DOHH2 (cell line): ENCODE measurements around the gene TRAK2.

ENCODE experiments used
- H3F3A ChIP-seq: fragments of 200-600 bp; sonication (generic), shearing (Covaris generic); 2 replicates; pipeline ENCODE4 v1.6.0; 2016; ENCODE audit warnings: antibody characterized with exemption, mild to moderate bottlenecking; ENCODE audit not compliant: control insufficient read depth, insufficient read depth
- H3K27ac ChIP-seq: fragments of 200-600 bp; sonication (generic); 2 replicates; pipeline ENCODE4 v1.5.1; 2014; ENCODE audit warnings: low read depth, mild to moderate bottlenecking, low read length, moderate library complexity
- H3K27me3 ChIP-seq: fragments of 200-600 bp; sonication (generic); 2 replicates; pipeline ENCODE4 v1.6.1; 2014; ENCODE audit warnings: mild to moderate bottlenecking, low read length, mixed read lengths; ENCODE audit not compliant: control insufficient read depth
- H3K36me3 ChIP-seq: fragments of 200-600 bp; sonication (generic); 2 replicates; pipeline ENCODE4 v1.6.1; 2014; ENCODE audit warnings: mild to moderate bottlenecking, low read length, moderate library complexity, mixed read lengths; ENCODE audit not compliant: control insufficient read depth
- H3K4me1 ChIP-seq: fragments of 200-600 bp; sonication (generic); 2 replicates; pipeline ENCODE4 v1.6.1; 2014; ENCODE audit warnings: mild to moderate bottlenecking, low read length, mixed read lengths; ENCODE audit not compliant: control insufficient read depth
- H3K4me2 ChIP-seq: fragments of 200-600 bp; sonication (generic); 2 replicates; pipeline ENCODE4 v1.6.0; 2014; ENCODE audit warnings: mild to moderate bottlenecking, low read length, moderate library complexity
- H3K4me3 ChIP-seq: fragments of 200-600 bp; sonication (generic); 2 replicates; pipeline ENCODE4 v1.5.1; 2014; ENCODE audit warnings: mild to moderate bottlenecking, low read length, mixed read lengths
- H3K79me2 ChIP-seq: fragments of 200-600 bp; sonication (generic); 2 replicates; pipeline ENCODE4 v1.6.1; 2014; ENCODE audit warnings: mild to moderate bottlenecking, low read length, mixed read lengths; ENCODE audit not compliant: control insufficient read depth
- H3K9me2 ChIP-seq: fragments of 200-600 bp; sonication (generic); replicated peaks from 2 replicates; pipeline ENCODE4 v1.6.1; 2014; ENCODE audit warnings: mild to moderate bottlenecking, low read length, mixed read lengths; ENCODE audit not compliant: control insufficient read depth
- H3K9me3 ChIP-seq: fragments of 200-600 bp; sonication (generic); 2 replicates; pipeline ENCODE4 v1.6.1; 2014; ENCODE audit warnings: antibody characterized with exemption, low read length, mixed read lengths; ENCODE audit not compliant: control insufficient read depth, insufficient read depth
- H4K20me1 ChIP-seq: fragments of 200-600 bp; sonication (generic); 2 replicates; pipeline ENCODE4 v1.6.0; 2014; ENCODE audit warnings: low read depth, mild to moderate bottlenecking, antibody characterized with exemption, low read length, moderate library complexity; ENCODE audit not compliant: control insufficient read depth, insufficient read depth
- EZH2phosphoT487 ChIP-seq: fragments of 200-600 bp; sonication (generic); IDR thresholded peaks from 2 replicates; pipeline ENCODE4 v1.6.1; 2017; ENCODE audit warnings: borderline replicate concordance, mild to moderate bottlenecking, antibody characterized with exemption, low read length, moderate library complexity, mixed read lengths
- TF ChIP-seq, protein P1 (sequence below): fragments of 200-600 bp; sonication (generic); IDR thresholded peaks from one replicate; pipeline ENCODE4 v1.5.1; 2014; ENCODE audit warnings: antibody characterized with exemption, mild to moderate bottlenecking, low read depth, low read length; ENCODE audit not compliant: poor library complexity, severe bottlenecking

Gene TRAK2

DNA sequence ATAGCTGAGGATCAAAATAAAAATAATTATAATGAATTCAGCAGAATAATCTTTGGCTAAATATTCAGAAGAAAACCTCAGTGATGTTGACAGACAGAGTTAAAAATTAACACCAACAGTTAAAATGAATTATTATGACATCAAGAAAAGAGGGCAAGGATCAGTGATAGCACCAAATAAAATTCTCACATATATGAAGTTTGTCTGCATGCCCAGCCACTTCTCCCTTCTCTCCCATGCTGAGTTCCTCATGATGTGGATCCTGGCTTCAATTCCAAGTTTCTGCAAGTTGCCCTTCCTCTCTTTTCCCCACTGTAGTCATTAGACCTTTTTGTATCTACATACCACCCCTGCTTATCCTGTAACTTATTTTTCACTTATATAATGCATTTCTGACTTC is 7.1 kb upstream of the TRAK2 start:
- TF ChIP-seq EZH2phosphoT487, result no peak
- TF ChIP-seq, protein P1, sequence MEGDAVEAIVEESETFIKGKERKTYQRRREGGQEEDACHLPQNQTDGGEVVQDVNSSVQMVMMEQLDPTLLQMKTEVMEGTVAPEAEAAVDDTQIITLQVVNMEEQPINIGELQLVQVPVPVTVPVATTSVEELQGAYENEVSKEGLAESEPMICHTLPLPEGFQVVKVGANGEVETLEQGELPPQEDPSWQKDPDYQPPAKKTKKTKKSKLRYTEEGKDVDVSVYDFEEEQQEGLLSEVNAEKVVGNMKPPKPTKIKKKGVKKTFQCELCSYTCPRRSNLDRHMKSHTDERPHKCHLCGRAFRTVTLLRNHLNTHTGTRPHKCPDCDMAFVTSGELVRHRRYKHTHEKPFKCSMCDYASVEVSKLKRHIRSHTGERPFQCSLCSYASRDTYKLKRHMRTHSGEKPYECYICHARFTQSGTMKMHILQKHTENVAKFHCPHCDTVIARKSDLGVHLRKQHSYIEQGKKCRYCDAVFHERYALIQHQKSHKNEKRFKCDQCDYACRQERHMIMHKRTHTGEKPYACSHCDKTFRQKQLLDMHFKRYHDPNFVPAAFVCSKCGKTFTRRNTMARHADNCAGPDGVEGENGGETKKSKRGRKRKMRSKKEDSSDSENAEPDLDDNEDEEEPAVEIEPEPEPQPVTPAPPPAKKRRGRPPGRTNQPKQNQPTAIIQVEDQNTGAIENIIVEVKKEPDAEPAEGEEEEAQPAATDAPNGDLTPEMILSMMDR, result no peak

DNA sequence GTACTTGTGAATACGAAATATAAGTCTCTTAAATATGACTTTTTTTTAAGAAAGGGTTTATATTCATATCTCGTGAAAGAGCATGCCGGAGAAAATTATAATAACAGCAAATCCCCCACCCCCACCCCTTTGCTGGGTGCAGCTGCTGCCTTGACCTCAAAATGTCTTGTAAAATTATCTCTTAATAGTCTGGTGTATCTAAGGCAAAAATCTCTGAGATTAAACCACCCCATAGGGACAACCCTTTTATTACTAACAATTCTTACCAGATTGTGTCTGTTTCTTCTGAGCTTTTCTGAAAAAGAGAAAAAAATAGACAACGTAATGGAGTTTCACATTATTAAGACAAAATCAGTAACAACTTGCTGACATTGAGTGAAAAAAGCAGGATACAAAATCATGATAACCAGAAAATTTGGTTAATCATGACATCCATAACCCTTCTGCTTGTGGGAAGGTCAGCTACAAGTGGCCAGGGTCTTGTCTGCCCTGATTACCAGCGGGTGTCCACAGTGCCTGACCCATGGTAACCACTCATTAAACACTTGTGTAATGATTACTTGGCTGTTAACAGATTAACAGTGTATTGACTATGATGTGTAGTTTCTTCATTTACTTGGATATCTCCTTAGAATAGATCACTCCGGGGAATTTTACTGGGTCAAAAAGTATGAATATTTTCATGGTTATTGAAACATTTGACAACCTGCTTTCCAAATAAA is 1.8 kb upstream of the TRAK2 start:
- no peak for TF ChIP-seq EZH2phosphoT487
- TF ChIP-seq, protein P1, result no peak
- no peaks in the 10 kb centered on the region for H3F3A ChIP-seq
- H3K4me1 ChIP-seq, result peaks cover 10% of the 10 kb centered on the region
- peaks cover 14% of the 10 kb centered on the region for H3K27me3 ChIP-seq
- no peaks in the 10 kb centered on the region for H3K9me3 ChIP-seq
- H3K36me3 ChIP-seq, result no peaks in the 10 kb centered on the region
- no peaks in the 10 kb centered on the region for H4K20me1 ChIP-seq
- H3K4me3 ChIP-seq, result no peak overlapping the region
- no peak overlapping the region for H3K27ac ChIP-seq
- peak overlapping the region; percentile 72 for H3K4me2 ChIP-seq
- no peaks in the 10 kb centered on the region for H3K9me2 ChIP-seq
- peaks cover 8% of the 10 kb centered on the region for H3K79me2 ChIP-seq

More for the DNA sequence above, 7.1 kb upstream of the TRAK2 start:
- H3K27me3 ChIP-seq, result peaks cover 4% of the 10 kb centered on the region; the same call in 1 of the 2 replicates
- H3K79me2 ChIP-seq, result no peaks in the 10 kb centered on the region
- H3K27ac ChIP-seq, result no peak overlapping the region
- no peaks in the 10 kb centered on the region for H4K20me1 ChIP-seq
- H3K9me2 ChIP-seq, result no peaks in the 10 kb centered on the region
- H3K4me1 ChIP-seq, result no peaks in the 10 kb centered on the region
- H3F3A ChIP-seq, result no peaks in the 10 kb centered on the region
- no peak overlapping the region for H3K4me2 ChIP-seq
- peaks cover 3% of the 10 kb centered on the region; the same call in 1 of the 2 replicates for H3K9me3 ChIP-seq
- no peak overlapping the region for H3K4me3 ChIP-seq
- no peaks in the 10 kb centered on the region for H3K36me3 ChIP-seq

DNA sequence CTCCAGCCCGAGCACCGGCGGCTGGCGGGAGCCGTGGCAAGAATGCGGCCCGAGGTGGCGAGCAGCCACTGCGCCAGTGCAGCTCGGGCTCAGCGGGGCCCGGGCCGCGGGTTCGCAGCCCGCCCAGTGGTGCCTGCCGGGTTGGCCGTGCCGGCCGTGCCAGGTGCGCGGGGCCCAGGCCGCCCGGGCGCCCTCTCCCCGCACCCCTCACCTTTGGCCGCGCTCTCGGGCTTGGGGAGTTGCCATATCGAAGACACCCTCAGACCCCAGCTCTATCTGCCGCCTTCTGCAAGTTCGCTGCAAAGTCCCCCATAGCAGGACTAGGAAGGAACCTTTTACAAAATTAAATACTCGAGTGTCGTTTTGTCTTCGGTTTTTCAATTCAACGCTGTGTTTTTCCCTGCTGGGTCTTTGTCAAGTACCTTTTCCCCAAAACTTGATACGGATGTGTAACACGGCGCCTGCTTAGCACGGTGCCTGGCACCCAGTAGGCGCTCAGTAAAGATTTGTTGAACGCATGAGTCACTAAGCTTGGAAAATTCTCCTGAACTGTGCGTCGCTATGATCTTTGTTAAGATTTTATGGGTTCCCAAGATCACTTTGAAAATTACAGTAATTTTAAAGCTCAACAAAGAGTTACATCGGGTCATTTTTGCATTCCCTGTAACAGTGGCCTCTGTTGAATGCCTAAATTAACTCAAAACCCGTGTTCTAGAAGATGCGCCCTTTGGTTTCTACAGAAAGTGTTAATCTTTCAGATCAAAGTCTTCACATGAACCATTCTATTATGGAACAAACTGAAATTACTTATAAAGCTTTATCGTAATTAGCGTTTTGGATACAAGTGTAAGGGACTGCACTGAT is 1.0 kb upstream of the TRAK2 start:
- H3K4me2 ChIP-seq, result peak overlapping the region; percentile 72
- H3F3A ChIP-seq, result no peaks in the 10 kb centered on the region
- H3K36me3 ChIP-seq, result no peaks in the 10 kb centered on the region
- peaks cover 10% of the 10 kb centered on the region for H3K4me1 ChIP-seq
- TF ChIP-seq, protein P1, result no peak
- no peak for TF ChIP-seq EZH2phosphoT487
- H3K9me3 ChIP-seq, result no peaks in the 10 kb centered on the region
- H3K9me2 ChIP-seq, result no peaks in the 10 kb centered on the region
- H3K27ac ChIP-seq, result no peak overlapping the region
- peaks cover 14% of the 10 kb centered on the region for H3K27me3 ChIP-seq
- H3K79me2 ChIP-seq, result peaks cover 8% of the 10 kb centered on the region
- H3K4me3 ChIP-seq, result peak overlapping the region; percentile 81
- no peaks in the 10 kb centered on the region for H4K20me1 ChIP-seq
